Natural killer cell (primary cell): ENCODE data around the gene MAGIX. TPM values are rescaled to one million over a fixed set of nuclear protein-coding genes. Genes with fewer than 3 reads are reported as not detected.

Source experiments
- ATAC-seq, 3 donors: fragments of 150-1000 bp in 2 of 3; fragments of 200-7000 bp in 1 of 3; cut with Tn5 transposase; 1 replicate in 1 of 3; 2 replicates in 2 of 3; pipeline ENCODE4 v1.10.0; 2021; ENCODE audit warnings: mild to moderate bottlenecking in 2 of 3, moderate library complexity in 2 of 3
- DNase-seq, 2 donors: peaks; one replicate each; pipeline versions ENCODE4 v3.0.0 to v3.0.0-alpha.2; 2013 to 2021; ENCODE audit warnings: mixed read lengths in 1 of 2
- H3K27ac ChIP-seq: one replicate; pipeline ENCODE4 v1.5.1; 2013; ENCODE audit warnings: mild to moderate bottlenecking, low read length
- H3K27me3 ChIP-seq: one replicate; pipeline ENCODE4 v1.6.1; 2013; ENCODE audit warnings: low read length; ENCODE audit not compliant: control insufficient read depth, insufficient read depth
- H3K36me3 ChIP-seq: one replicate; pipeline ENCODE4 v1.6.1; 2013; ENCODE audit warnings: low read length; ENCODE audit not compliant: control insufficient read depth, insufficient read depth
- H3K4me1 ChIP-seq: one replicate; pipeline ENCODE4 v1.6.1; 2013; ENCODE audit warnings: low read length; ENCODE audit not compliant: control insufficient read depth, insufficient read depth
- H3K4me3 ChIP-seq: one replicate; pipeline ENCODE4 v1.5.1; 2013; ENCODE audit warnings: low read length
- H3K9me3 ChIP-seq: one replicate; pipeline ENCODE4 v1.6.1; 2013; ENCODE audit warnings: low read length; ENCODE audit not compliant: control insufficient read depth, insufficient read depth
- H3K27ac Mint-ChIP-seq, 2 donors: one replicate each; pipeline ENCODE4 v1.8.0; 2022; ENCODE audit warnings: mild to moderate bottlenecking in 2 of 2, mixed read lengths in 2 of 2, moderate library complexity in 1 of 2
- H3K27me3 Mint-ChIP-seq, 2 donors: one replicate each; pipeline ENCODE4 v1.8.0; 2022; ENCODE audit warnings: low read depth in 2 of 2, mixed read lengths in 2 of 2
- H3K36me3 Mint-ChIP-seq: one replicate; pipeline ENCODE4 v1.8.0; 2022; ENCODE audit warnings: mixed read lengths
- H3K4me1 Mint-ChIP-seq, 2 donors: one replicate each; pipeline ENCODE4 v1.8.0; 2022; ENCODE audit warnings: mixed read lengths in 2 of 2
- H3K4me3 Mint-ChIP-seq: one replicate; pipeline ENCODE4 v1.8.0; 2022; ENCODE audit warnings: mild to moderate bottlenecking, moderate library complexity, mixed read lengths
- H3K9me3 Mint-ChIP-seq, 2 donors: one replicate each; pipeline ENCODE4 v1.8.0; 2022; ENCODE audit warnings: mixed read lengths in 2 of 2
- WGBS: methylation state at CpG from one replicate; pipeline ENCODE4 v1.1.7; 2013; ENCODE audit warnings: missing lambda C conversion rate; ENCODE audit not compliant: insufficient coverage; 5-methylcytosine and 5-hydroxymethylcytosine counted together
- intact Hi-C: fragments of 100-400 bp; cut with micrococcal nuclease; formaldehyde crosslinking; loops from one replicate; pipeline ENCODE4 v1.14.2; 2022
- total RNA-seq, 4 donors: library from RNA; stranded (reverse); fragments of 120-200 nt in 1 of 4; gene quantifications; one replicate each; pipeline versions ENCODE4 v1.2.3 to v1.2.4, GENCODE V29; 2013 to 2022
- TF ChIP-seq, protein P1 (sequence below): fragments of 200-600 bp; IDR thresholded peaks from one replicate; pipeline ENCODE4 v1.8.0; 2022; ENCODE audit warnings: antibody characterized with exemption

The MAGIX gene
- total RNA-seq, 3 donors from 2014 or later (not counting 1 experiment from before 2014, with no cell fraction given): 1.00 to 1.7 (median 1.2) TPM

DNA sequence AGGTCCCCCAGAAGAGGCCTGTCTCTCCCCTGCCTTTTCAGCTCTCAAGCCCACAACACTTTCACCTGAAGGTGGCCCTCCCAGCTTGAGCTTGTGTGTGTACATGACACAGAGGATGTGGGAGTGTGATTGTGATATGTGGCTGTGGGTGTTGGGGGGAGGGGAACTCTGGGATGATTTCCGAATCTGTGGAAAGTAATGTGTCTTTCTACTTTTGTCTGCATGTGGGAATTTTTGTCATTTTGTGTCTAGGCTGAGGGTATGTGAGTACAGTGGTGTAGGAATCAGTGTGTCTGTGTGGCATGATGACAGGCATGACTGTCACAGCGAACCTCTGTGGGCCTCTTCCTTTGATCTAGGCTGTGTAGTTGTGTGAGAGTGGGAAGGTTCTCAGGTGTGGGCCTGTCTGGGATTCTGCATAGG, 31.0 kb downstream of the MAGIX start:
- no peaks in the 10 kb centered on the region for H3K36me3 ChIP-seq
- H3K27ac ChIP-seq: no peak overlapping the region
- H3K27me3 Mint-ChIP-seq: no peaks in the 10 kb centered on the region
- WGBS: 83% methylated on average over 2 of the region's 2 CpGs
- no peak for DNase-seq
- H3K4me3 Mint-ChIP-seq: no peak overlapping the region
- H3K9me3 ChIP-seq: no peaks in the 10 kb centered on the region
- H3K4me3 ChIP-seq: no peak overlapping the region
- no peaks in the 10 kb centered on the region for H3K9me3 Mint-ChIP-seq
- no peaks in the 10 kb centered on the region for H3K27me3 ChIP-seq
- H3K36me3 Mint-ChIP-seq: no peaks in the 10 kb centered on the region
- H3K4me1 Mint-ChIP-seq: peaks cover 0 to 17% of the 10 kb centered on the region in 2 donors
- H3K27ac Mint-ChIP-seq: no peak overlapping the region
- no peak for ATAC-seq
- TF ChIP-seq, protein P1, sequence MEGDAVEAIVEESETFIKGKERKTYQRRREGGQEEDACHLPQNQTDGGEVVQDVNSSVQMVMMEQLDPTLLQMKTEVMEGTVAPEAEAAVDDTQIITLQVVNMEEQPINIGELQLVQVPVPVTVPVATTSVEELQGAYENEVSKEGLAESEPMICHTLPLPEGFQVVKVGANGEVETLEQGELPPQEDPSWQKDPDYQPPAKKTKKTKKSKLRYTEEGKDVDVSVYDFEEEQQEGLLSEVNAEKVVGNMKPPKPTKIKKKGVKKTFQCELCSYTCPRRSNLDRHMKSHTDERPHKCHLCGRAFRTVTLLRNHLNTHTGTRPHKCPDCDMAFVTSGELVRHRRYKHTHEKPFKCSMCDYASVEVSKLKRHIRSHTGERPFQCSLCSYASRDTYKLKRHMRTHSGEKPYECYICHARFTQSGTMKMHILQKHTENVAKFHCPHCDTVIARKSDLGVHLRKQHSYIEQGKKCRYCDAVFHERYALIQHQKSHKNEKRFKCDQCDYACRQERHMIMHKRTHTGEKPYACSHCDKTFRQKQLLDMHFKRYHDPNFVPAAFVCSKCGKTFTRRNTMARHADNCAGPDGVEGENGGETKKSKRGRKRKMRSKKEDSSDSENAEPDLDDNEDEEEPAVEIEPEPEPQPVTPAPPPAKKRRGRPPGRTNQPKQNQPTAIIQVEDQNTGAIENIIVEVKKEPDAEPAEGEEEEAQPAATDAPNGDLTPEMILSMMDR: no peak
- peaks cover 12% of the 10 kb centered on the region for H3K4me1 ChIP-seq
- intact Hi-C loops: no loop called here

DNA sequence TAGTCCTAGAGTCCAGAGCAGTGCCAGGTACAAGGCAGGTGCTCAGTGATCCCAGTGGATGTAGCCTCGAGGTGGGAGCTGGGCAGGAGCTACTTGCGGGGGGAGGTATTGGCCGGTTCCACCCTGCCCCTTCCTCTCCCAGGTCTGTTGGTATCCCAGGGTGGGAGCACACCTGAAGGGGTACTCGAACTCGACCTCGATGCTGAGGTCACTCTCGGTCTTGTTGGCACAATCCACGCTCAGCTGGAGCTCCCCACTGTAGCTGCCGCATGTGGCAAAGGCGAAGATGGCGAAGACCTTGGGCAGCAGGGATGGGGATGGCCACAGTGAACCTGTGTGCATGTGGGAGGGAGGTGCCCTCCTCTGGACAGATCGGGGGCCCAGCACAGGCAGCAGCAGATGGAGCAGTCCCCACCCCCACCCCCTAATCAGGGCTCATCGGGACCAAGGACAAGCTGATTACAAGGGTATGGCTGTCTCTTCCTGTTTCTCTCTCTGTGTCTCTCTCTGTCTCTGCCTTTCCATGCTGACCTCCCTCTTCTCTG, 35.1 kb downstream of the MAGIX start:
- H3K27ac ChIP-seq: no peak overlapping the region
- Mint-ChIP-seq H3K27ac (no peak overlapping the region), H3K4me3 (no peak overlapping the region), H3K4me1 (peaks cover 0 to 19% of the 10 kb centered on the region in 2 donors), H3K9me3 (no peaks in the 10 kb centered on the region), H3K27me3 (no peaks in the 10 kb centered on the region), H3K36me3 (no peaks in the 10 kb centered on the region)
- no peaks in the 10 kb centered on the region for H3K36me3 ChIP-seq
- no peak for DNase-seq
- H3K4me1 ChIP-seq: peaks cover 18% of the 10 kb centered on the region
- no peaks in the 10 kb centered on the region for H3K9me3 ChIP-seq
- H3K27me3 ChIP-seq: no peaks in the 10 kb centered on the region
- intact Hi-C loops: no loop called here
- 91% methylated on average over 12 of the region's 13 CpGs for WGBS
- H3K4me3 ChIP-seq: no peak overlapping the region
- TF ChIP-seq, protein P1: no peak
- ATAC-seq: no peak

DNA sequence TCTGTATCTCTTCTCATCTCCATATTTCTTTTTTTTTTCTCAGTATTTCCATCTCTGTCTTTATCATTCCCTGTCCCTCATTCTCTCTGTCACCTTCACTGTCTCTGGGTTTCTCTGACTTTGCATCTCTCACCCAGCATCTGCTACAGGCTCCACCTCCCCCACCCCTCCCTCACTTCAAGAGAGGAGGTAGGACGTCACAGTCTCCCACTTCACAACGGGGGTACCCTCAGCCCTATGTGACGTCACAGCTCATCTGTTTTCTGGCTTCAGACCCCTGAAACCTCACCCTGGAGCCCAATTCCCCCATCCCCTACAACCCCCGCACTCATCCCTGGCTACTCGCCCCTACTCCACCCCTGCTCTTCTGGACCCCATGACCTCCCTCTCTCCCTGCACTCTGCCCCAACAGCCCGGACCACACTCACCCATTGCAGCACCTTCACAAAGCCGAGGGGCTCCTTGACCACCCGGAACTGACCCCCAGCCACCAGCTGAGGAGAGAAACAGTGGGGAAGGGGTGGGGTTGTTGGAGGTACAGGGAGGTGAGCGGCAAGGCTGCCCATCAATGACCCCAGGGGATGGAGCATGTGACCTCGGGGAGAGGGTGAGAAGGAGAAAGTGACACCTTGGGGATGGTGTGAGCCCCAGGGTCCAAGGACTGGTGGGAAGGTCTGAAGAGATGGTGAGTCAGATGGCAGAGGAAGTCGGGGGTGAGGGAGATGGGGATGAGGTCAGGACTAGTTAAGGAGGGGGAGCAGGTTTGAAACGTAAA, 36.2 kb downstream of the MAGIX start:
- Mint-ChIP-seq H3K4me3 (no peak overlapping the region), H3K9me3 (no peaks in the 10 kb centered on the region), H3K27ac (no peak overlapping the region), H3K4me1 (peaks cover 0 to 19% of the 10 kb centered on the region in 2 donors), H3K36me3 (no peaks in the 10 kb centered on the region), H3K27me3 (no peaks in the 10 kb centered on the region)
- Histone ChIP-seq H3K9me3 (no peaks in the 10 kb centered on the region), H3K27me3 (no peaks in the 10 kb centered on the region), H3K4me3 (no peak overlapping the region), H3K4me1 (peaks cover 18% of the 10 kb centered on the region), H3K27ac (no peak overlapping the region), H3K36me3 (no peaks in the 10 kb centered on the region)
- ATAC-seq (no peak), DNase-seq (no peak)
- WGBS: 48% methylated on average over 9 of the region's 12 CpGs
- TF ChIP-seq, protein P1: no peak
- intact Hi-C loops: no loop called here

DNA sequence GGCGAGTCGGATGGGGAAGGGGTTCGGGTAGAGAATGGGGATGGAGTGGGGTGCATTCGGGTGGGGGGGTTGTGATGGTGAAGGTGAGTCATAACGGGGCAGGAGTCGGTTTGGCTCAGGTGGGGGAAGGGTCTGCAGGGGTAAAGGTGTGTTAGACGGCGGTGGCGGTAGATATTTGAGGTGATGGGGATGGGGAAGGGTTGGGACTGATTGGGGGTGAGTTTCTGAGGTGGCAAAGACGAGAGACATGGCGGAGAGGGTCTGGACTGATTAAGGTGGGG, 36.7 kb downstream of the MAGIX start:
- ATAC-seq (no peak), DNase-seq (no peak)
- Histone ChIP-seq H3K27ac (no peak overlapping the region), H3K27me3 (no peaks in the 10 kb centered on the region), H3K36me3 (no peaks in the 10 kb centered on the region), H3K4me1 (peaks cover 18% of the 10 kb centered on the region), H3K4me3 (no peak overlapping the region), H3K9me3 (no peaks in the 10 kb centered on the region)
- intact Hi-C loops: no loop called here
- 22% methylated on average over 11 of the region's 11 CpGs for WGBS
- peaks cover 0 to 19% of the 10 kb centered on the region in 2 donors for H3K4me1 Mint-ChIP-seq
- no peaks in the 10 kb centered on the region for H3K9me3 Mint-ChIP-seq
- no peak overlapping the region for H3K4me3 Mint-ChIP-seq
- TF ChIP-seq, protein P1: no peak
- H3K27ac Mint-ChIP-seq: no peak overlapping the region
- H3K27me3 Mint-ChIP-seq: no peaks in the 10 kb centered on the region
- H3K36me3 Mint-ChIP-seq: no peaks in the 10 kb centered on the region
